Measurements from ENCODE around the gene CD99. TPM values are rescaled to one million over a fixed set of nuclear protein-coding genes. Genes with fewer than 3 reads are reported as not detected.

Gene CD99
- total RNA-seq, 4 donors from 2014 or later, result 167 to 213 (median 179) TPM

- no peak overlapping the region for H3K4me3 ChIP-seq (replicated peaks in 1 of 3)
- H3K27ac ChIP-seq, result no peak overlapping the region
- no peak for TF ChIP-seq CTCF (IDR thresholded peaks at IDR 0.05)
- TF ChIP-seq POLR2A (IDR thresholded peaks at IDR 0.05), result no peak
- H3K36me3 ChIP-seq, result no peaks in the 10 kb centered on the region
- no peaks in the 10 kb centered on the region for H3K4me1 ChIP-seq
- no peak for DNase-seq
- no peaks in the 10 kb centered on the region for H3K9me3 ChIP-seq
- 86 to 91% methylated on average over 3 of the region's 3 CpGs for WGBS, 2 donors
- no peaks in the 10 kb centered on the region for H3K27me3 ChIP-seq
- intact Hi-C loops (cut with DNase I), result loop anchor here (10.0 kb wide), 1 partner anchor 167 kb away; no protein-coding TSS in a partner anchor
These were observed 43.5 kb upstream of the CD99 start for GRCh38 chrX:2647627-2648026.

- Histone ChIP-seq H3K9me3 (no peaks in the 10 kb centered on the region), H3K36me3 (no peaks in the 10 kb centered on the region), H3K27me3 (no peaks in the 10 kb centered on the region), H3K27ac (no peak overlapping the region), H3K4me1 (no peaks in the 10 kb centered on the region), H3K4me3 (replicated peaks in 1 of 3) (no peak overlapping the region)
- TF ChIP-seq CTCF (IDR thresholded peaks at IDR 0.05), result no peak
- TF ChIP-seq POLR2A (IDR thresholded peaks at IDR 0.05), result no peak
- DNase-seq, result no peak
- intact Hi-C loops (cut with DNase I), result no loop called here
These were observed 41.1 kb upstream of the CD99 start for GRCh38 chrX:2650037-2650436.

- no peak for TF ChIP-seq POLR2A (IDR thresholded peaks at IDR 0.05)
- no peak for TF ChIP-seq CTCF (IDR thresholded peaks at IDR 0.05)
- H3K36me3 ChIP-seq, result no peaks in the 10 kb centered on the region
- no peak overlapping the region for H3K4me3 ChIP-seq (replicated peaks in 1 of 3)
- intact Hi-C loops (cut with DNase I), result no loop called here
- H3K9me3 ChIP-seq, result no peaks in the 10 kb centered on the region
- no peak for DNase-seq
- no peaks in the 10 kb centered on the region for H3K4me1 ChIP-seq
- no peak overlapping the region for H3K27ac ChIP-seq
- WGBS, 2 donors, result 81 to 87% methylated on average over 7 of the region's 7 CpGs
- H3K27me3 ChIP-seq, result no peaks in the 10 kb centered on the region
These were observed 40.2 kb upstream of the CD99 start for GRCh38 chrX:2650865-2651264.

GRCh38 chrX:2652106-2652505 lies 39.0 kb upstream of the CD99 start:
- TF ChIP-seq POLR2A (IDR thresholded peaks at IDR 0.05) (no peak), CTCF (IDR thresholded peaks at IDR 0.05) (no peak)
- 90 to 97% methylated on average over 6 of the region's 6 CpGs for WGBS, 2 donors
- H3K36me3 ChIP-seq, result no peaks in the 10 kb centered on the region
- no peaks in the 10 kb centered on the region for H3K4me1 ChIP-seq
- H3K9me3 ChIP-seq, result no peaks in the 10 kb centered on the region
- intact Hi-C loops (cut with DNase I), result no loop called here
- H3K27ac ChIP-seq, result no peak overlapping the region
- DNase-seq, result no peak
- no peak overlapping the region for H3K4me3 ChIP-seq (replicated peaks in 1 of 3)
- no peaks in the 10 kb centered on the region for H3K27me3 ChIP-seq

GRCh38 chrX:2654436-2655340 lies 36.4 kb upstream of the CD99 start:
- H3K4me3 ChIP-seq (replicated peaks in 1 of 3), result no peak overlapping the region
- H3K9me3 ChIP-seq, result no peaks in the 10 kb centered on the region
- DNase-seq, result peak in 1 of 2 donors; percentile 16
- no peaks in the 10 kb centered on the region for H3K27me3 ChIP-seq
- H3K36me3 ChIP-seq, result no peaks in the 10 kb centered on the region
- TF ChIP-seq POLR2A (IDR thresholded peaks at IDR 0.05) (no peak), CTCF (IDR thresholded peaks at IDR 0.05) (no peak)
- H3K4me1 ChIP-seq, result no peaks in the 10 kb centered on the region
- no peak overlapping the region for H3K27ac ChIP-seq
- 72 to 80% methylated on average over 13 of the region's 13 CpGs for WGBS, 2 donors
- intact Hi-C loops (cut with DNase I), result no loop called here
